GM18520 (cell line): ENCODE data around the gene RWDD2A.

Source experiments
- ATAC-seq: cut with Tn5 transposase; IDR thresholded peaks from one replicate; pipeline ENCODE4 v1.9.1; 2021; ENCODE audit not compliant: unreplicated experiment

The RWDD2A gene

GRCh38 chr6:83198486-83199172, 5.5 kb downstream of the RWDD2A start:
- ATAC-seq, result no peak

DNA sequence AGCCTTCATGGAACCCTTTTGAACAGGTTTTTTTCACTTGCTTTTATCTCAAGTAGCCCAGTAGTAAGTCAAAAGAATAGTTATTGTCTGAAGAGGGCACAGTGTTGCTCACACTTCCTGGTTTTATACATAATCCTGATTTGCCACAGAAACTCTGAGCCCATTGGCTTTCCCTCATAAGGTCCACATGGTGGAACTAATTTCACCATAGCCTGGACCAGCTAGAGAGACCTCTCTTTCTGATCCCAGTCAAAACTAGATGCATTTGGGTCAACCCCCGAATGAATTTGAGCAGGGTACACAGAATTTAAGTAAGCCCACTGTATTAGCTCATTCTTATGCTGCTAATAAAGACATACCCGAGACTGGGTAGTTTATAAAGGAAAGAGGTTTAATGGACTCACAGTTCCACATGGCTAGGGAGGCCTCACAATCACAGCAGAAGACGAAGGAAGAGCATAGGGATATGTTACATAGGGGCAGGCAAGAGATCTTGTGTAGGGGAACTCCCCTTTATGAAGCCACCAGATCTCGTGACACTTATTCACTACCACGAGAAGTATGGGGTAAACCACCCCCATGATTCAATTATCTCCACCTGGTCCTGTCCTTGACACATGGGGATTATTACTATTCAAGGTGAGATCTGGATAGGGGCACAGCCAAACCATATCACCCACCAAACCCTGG, 6.2 kb downstream of the RWDD2A start:
- peak; percentile 56 for ATAC-seq

GRCh38 chr6:83199863-83200225, 6.7 kb downstream of the RWDD2A start:
- no peak for ATAC-seq

GRCh38 chr6:83202031-83202430, 8.9 kb downstream of the RWDD2A start:
- ATAC-seq, result no peak

DNA sequence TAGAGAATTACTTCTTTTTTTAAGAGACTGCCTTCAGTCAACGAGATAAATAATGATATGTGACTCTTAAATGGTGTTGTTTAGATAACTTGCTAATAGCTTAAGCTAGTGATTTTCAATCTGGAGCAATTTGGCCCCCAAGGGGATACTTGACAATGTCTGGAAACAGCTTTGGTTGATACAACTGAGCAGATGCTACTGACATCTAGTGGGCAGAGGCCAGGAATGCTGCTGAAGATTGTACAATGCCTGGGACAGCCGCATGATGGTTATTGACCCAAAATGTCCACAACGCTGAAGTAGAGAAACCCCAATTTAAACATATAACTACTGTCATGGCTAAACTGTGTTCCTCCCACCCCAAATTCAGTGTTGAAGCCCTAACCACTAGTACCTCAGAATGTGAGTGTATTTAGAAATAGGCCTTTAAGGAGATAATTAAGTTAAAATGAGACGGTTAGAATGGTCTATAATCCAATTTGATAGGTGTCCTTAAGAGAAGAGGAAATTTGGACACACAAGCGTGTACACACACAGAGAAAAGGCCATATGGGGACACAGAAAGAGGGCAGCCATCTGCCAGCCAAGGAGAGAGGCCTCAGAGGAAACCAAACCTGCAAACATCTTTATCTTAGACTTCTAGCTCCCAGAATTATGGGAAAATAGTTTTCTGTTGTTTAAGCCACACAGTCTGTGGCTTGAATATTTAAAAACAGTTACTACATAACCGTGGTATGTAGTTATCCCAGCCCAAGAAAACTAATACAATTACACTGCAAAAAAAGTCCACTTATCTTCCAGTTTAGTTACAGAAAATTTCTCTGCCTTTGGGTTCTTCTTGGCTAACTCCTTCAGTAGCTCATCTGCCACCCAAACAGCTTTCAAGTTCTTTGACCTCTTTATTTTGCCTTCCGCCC, 22.2 kb downstream of the RWDD2A start:
- peak; percentile 99 for ATAC-seq

DNA sequence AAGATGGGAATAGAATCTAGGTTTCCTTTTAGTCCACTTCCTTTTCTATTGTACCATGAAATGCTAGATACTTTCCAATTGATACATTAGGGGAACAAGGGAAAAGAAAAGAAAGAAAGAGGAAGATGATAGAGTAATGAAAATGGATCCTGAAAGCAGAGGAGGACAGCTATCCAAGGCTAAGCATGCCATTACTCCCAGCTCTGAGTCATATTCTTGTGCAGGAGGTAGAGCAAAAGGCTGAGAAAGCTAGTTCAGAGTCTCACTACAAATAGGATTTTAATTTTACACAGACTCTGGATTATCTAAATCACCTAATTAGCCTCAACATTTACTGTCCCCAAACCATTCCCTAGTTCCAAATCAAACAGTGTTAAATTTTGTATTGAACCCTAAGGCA, 23.6 kb downstream of the RWDD2A start:
- no peak for ATAC-seq

GRCh38 chr6:83218646-83219045, 25.5 kb downstream of the RWDD2A start:
- ATAC-seq, result no peak

DNA sequence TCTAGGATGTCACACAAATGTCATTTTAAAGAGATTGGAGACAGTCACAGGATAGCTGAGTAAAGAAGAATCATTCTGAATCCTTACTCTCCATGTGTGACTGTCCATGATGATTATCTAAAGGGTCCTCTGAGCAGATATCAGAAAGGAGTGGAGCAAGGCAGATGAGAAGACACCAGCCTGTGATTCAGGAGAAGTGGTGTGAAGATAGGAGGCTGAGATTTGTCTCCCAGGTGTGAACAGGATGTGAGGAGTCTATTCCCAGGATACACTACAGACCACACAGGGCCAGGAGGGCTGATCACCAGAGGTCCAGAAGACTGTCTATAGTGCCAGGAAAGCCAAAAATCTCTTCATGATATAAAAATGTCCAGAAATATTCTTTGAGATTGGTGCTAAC, 27.0 kb downstream of the RWDD2A start:
- ATAC-seq, result no peak

DNA sequence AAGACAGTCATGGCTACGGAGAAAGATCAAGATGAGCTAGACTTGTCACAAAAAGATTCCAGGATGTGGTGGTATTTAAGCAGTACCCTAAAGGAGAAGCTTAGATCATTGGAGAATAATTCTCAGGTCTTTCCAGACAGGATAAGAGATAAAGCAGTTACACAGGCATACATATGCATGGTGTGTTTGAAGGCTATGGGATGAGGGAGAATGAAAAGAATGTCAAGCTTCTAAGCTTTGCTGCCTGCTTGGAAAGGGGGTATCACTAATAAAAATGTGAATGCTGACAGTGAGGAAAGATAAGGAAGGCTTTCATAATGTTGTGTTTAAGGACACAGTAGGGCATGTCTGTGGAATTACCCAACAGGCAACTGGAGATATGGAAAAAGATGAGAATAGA, 28.1 kb downstream of the RWDD2A start:
- ATAC-seq, result no peak

DNA sequence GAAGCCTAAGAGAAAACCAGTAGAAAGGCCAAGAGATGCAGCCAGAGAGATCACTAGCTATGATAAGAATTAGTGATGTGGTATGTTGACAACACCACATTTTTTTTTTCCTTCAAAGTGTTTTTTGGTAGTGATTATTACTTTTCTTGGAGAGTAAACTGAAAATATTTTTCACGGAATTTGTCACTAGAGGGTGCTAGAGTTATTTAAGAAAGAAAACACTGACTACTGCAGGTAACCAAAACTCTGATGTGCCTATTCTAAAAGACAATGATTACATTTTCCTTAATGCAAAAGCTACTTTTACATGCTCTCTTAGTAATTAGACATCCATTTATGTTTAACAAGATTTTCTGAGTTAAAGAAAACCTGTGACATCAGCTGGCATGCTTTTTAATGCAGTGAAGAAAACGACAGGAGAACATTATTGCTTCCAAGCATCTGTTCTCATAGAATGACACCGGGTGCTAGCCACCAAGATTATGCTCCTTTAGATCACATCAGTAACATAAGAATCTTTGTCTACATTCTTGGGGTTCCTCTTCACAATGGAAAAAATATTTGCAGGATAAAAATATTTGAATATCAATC, 28.8 kb downstream of the RWDD2A start:
- ATAC-seq, result no peak

GRCh38 chr6:83226517-83226916, 33.4 kb downstream of the RWDD2A start:
- ATAC-seq, result no peak

DNA sequence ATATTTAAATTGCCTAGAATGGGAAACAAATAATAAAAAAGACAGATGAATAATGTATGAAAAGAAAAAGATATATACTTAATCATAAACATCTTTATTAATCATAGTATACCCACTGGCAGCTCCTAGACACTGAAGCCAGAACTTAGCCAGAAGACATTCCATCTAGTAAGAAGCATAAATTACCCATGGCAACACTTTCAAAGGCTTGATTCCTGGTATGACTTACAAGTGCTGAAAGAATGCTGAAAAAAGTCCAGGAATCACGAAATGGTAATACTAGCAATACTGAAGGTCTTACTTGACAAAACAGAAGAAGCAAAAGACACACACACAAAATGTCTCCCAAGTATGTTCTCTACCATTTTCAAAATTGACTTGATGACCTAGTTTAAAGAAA, 38.0 kb downstream of the RWDD2A start:
- ATAC-seq, result no peak

GRCh38 chr6:83247471-83247870, 54.3 kb downstream of the RWDD2A start:
- no peak for ATAC-seq
